CD14-positive monocyte (primary cell): Measurements from ENCODE around the gene TNFAIP1. TPM values are rescaled to one million over a fixed set of nuclear protein-coding genes. Genes with fewer than 3 reads are reported as not detected.

Experiments used
- DNase-seq, 3 donors: peaks; one replicate each; pipeline ENCODE4 v3.0.0-alpha.2; 2011 to 2022
- H2AFZ ChIP-seq: 2 replicates; pipeline ENCODE4 v1.6.0; 2012; ENCODE audit warnings: mild to moderate bottlenecking, low read depth, low read length, inconsistent platforms; ENCODE audit not compliant: insufficient read depth, poor library complexity, severe bottlenecking
- H3K27ac ChIP-seq, 2 donors: 1 replicate in 1 of 2; 2 replicates in 1 of 2; pipeline ENCODE4 v1.5.1; 2012 to 2013; ENCODE audit warnings: low read length in 2 of 2, control low read depth in 1 of 2, inconsistent platforms in 1 of 2, low read depth in 1 of 2, mild to moderate bottlenecking in 1 of 2
- H3K27me3 ChIP-seq, 2 donors: one replicate each; pipeline versions ENCODE4 v1.6.0 to v1.6.1; 2011 to 2013; ENCODE audit warnings: low read length in 2 of 2; ENCODE audit not compliant: control insufficient read depth in 2 of 2, insufficient read depth in 2 of 2
- H3K36me3 ChIP-seq, 2 donors: replicated peaks in 1 of 2; 1 replicate in 1 of 2; 2 replicates in 1 of 2; pipeline versions ENCODE4 v1.5.1 to v1.6.1; 2012 to 2013; ENCODE audit warnings: low read length in 2 of 2, control low read depth in 1 of 2, inconsistent platforms in 1 of 2, mild to moderate bottlenecking in 1 of 2; ENCODE audit not compliant: insufficient read depth in 2 of 2, control insufficient read depth in 1 of 2
- H3K4me1 ChIP-seq, 2 donors: 1 replicate in 1 of 2; 2 replicates in 1 of 2; pipeline versions ENCODE4 v1.5.1 to v1.6.1; 2012 to 2013; ENCODE audit warnings: low read length in 2 of 2, control low read depth in 1 of 2, inconsistent platforms in 1 of 2, mild to moderate bottlenecking in 1 of 2, moderate library complexity in 1 of 2; ENCODE audit not compliant: insufficient read depth in 2 of 2, control insufficient read depth in 1 of 2
- H3K4me2 ChIP-seq: replicated peaks from 2 replicates; pipeline ENCODE3; 2012; ENCODE audit warnings: low read length, moderate library complexity, mild to moderate bottlenecking; ENCODE audit not compliant: poor library complexity, severe bottlenecking; ENCODE audit errors: extremely low read depth
- H3K4me3 ChIP-seq, 3 experiments: fragments of 200-600 bp in 1 of 3; sonication (generic) in 1 of 3; replicated peaks in 1 of 3; 1 replicate in 2 of 3; 2 replicates in 1 of 3; pipeline ENCODE4 v1.5.1; 2011 to 2013; ENCODE audit warnings: low read length in 3 of 3, mild to moderate bottlenecking in 3 of 3, control low read depth in 2 of 3, low read depth in 2 of 3, inconsistent platforms in 1 of 3, moderate library complexity in 1 of 3
- H3K79me2 ChIP-seq: 2 replicates; pipeline ENCODE4 v1.6.0; 2012; ENCODE audit warnings: mild to moderate bottlenecking, control low read depth, inconsistent platforms, low read length, moderate library complexity; ENCODE audit not compliant: insufficient read depth
- H3K9ac ChIP-seq: 2 replicates; pipeline ENCODE4 v1.6.0; 2017; ENCODE audit warnings: low read length, mild to moderate bottlenecking; ENCODE audit not compliant: insufficient read depth, poor library complexity, severe bottlenecking
- H3K9me3 ChIP-seq, 2 donors: replicated peaks in 1 of 2; 1 replicate in 1 of 2; 2 replicates in 1 of 2; pipeline versions ENCODE4 v1.5.1 to v1.6.1; 2012 to 2013; ENCODE audit warnings: low read length in 2 of 2, control low read depth in 1 of 2; ENCODE audit not compliant: control insufficient read depth in 1 of 2, insufficient read depth in 1 of 2
- H4K20me1 ChIP-seq: 2 replicates; pipeline ENCODE4 v1.6.0; 2012; ENCODE audit warnings: mild to moderate bottlenecking, low read length, control low read depth, moderate library complexity; ENCODE audit not compliant: insufficient read depth
- H3K27ac Mint-ChIP-seq, 7 donors: one replicate each; pipeline ENCODE4 v1.8.0; 2020; ENCODE audit warnings: mild to moderate bottlenecking in 7 of 7, mixed read lengths in 7 of 7, moderate library complexity in 6 of 7, inconsistent platforms in 2 of 7
- H3K27me3 Mint-ChIP-seq, 3 donors: one replicate each; pipeline ENCODE4 v1.8.0; 2021 to 2022; ENCODE audit warnings: low read depth in 3 of 3, mild to moderate bottlenecking in 3 of 3, mixed read lengths in 3 of 3, moderate library complexity in 3 of 3, inconsistent platforms in 1 of 3
- H3K36me3 Mint-ChIP-seq, 2 donors: one replicate each; pipeline ENCODE4 v1.8.0; 2020; ENCODE audit warnings: mixed read lengths in 2 of 2, inconsistent platforms in 1 of 2, mild to moderate bottlenecking in 1 of 2
- H3K4me1 Mint-ChIP-seq: one replicate; pipeline ENCODE4 v1.8.0; 2020; ENCODE audit warnings: mild to moderate bottlenecking, mixed read lengths
- H3K4me3 Mint-ChIP-seq, 2 donors: one replicate each; pipeline ENCODE4 v1.8.0; 2020; ENCODE audit warnings: mild to moderate bottlenecking in 2 of 2, mixed read lengths in 2 of 2, moderate library complexity in 1 of 2
- H3K9me3 Mint-ChIP-seq, 7 donors: one replicate each; pipeline ENCODE4 v1.8.0; 2020 to 2022; ENCODE audit warnings: mixed read lengths in 7 of 7, mild to moderate bottlenecking in 6 of 7, moderate library complexity in 6 of 7, inconsistent platforms in 2 of 7
- CTCF ChIP-seq: fragments of 200-600 bp; IDR thresholded peaks from one replicate; pipeline ENCODE4 v1.8.0; 2022; ENCODE audit warnings: antibody characterized with exemption, mild to moderate bottlenecking
- WGBS: methylation state at CpG from one replicate; pipeline ENCODE4 v1.1.5; 2013; ENCODE audit warnings: missing lambda C conversion rate; ENCODE audit not compliant: insufficient coverage; 5-methylcytosine and 5-hydroxymethylcytosine counted together
- intact Hi-C, 2 donors: fragments of 100-400 bp; cut with micrococcal nuclease; formaldehyde crosslinking; loops; one replicate each; pipeline versions ENCODE4 v1.15.0 to v1.15.1; 2023
- polyA plus RNA-seq, 3 donors: library from polyadenylated mRNA; depleted of rRNA in 1 of 3; unstranded in 2 of 3; stranded (reverse) in 1 of 3; fragments of 300-500 nt in 2 of 3; fragments of >200 nt in 1 of 3; fragmentation: Illumina TruSeq in 2 of 3; gene quantifications; 1 replicate in 2 of 3; 2 replicates in 1 of 3; pipeline ENCODE4 v1.2.3, GENCODE V29; 2012 to 2021

The TNFAIP1 gene
- polyA plus RNA-seq, 3 donors = 7.2 to 9.5 (median 9.4) TPM

DNA sequence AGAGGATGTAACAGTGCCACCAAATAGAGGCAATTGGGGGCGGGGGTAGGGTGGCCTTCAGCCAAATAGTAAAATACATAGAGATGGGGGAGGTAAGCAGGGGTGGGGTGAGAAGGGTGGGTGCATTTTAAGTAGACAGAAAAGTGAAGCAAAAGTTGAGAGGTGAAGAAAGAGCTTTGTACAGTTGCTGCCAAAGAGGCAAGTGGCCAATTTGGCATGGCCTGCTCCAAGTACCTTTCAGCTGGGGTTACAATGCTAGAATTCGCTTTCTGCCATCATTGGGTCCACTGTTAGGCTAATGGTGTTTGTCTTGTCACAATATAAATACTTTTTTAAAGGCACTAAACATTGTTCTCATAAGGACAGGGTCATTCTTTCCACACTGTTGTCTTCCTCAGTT is 21.7 kb upstream of the TNFAIP1 start:
- DNase-seq = no peak
- Histone ChIP-seq H2AFZ (no peak overlapping the region), H3K4me1 (peaks cover 9 to 11% of the 10 kb centered on the region in 2 donors), H3K9ac (no peak overlapping the region), H3K9me3 (no peaks in the 10 kb centered on the region), H3K79me2 (no peaks in the 10 kb centered on the region), H4K20me1 (no peaks in the 10 kb centered on the region), H3K27ac (no peak overlapping the region), H3K27me3 (peaks cover 0 to 23% of the 10 kb centered on the region in 2 donors), H3K4me2 (no peak overlapping the region), H3K36me3 (no peaks in the 10 kb centered on the region), H3K4me3 (no peak overlapping the region)
- intact Hi-C loops = no loop called here
- no peak for TF ChIP-seq CTCF
- WGBS = no CpG with 5 or more reads among the region's 2 CpGs
- Mint-ChIP-seq H3K36me3 (no peaks in the 10 kb centered on the region), H3K27me3 (peaks cover 10 to 42% (median 22%) of the 10 kb centered on the region in 3 donors), H3K27ac (no peak overlapping the region), H3K4me3 (no peak overlapping the region), H3K4me1 (peaks cover 10% of the 10 kb centered on the region), H3K9me3 (no peaks in the 10 kb centered on the region)

DNA sequence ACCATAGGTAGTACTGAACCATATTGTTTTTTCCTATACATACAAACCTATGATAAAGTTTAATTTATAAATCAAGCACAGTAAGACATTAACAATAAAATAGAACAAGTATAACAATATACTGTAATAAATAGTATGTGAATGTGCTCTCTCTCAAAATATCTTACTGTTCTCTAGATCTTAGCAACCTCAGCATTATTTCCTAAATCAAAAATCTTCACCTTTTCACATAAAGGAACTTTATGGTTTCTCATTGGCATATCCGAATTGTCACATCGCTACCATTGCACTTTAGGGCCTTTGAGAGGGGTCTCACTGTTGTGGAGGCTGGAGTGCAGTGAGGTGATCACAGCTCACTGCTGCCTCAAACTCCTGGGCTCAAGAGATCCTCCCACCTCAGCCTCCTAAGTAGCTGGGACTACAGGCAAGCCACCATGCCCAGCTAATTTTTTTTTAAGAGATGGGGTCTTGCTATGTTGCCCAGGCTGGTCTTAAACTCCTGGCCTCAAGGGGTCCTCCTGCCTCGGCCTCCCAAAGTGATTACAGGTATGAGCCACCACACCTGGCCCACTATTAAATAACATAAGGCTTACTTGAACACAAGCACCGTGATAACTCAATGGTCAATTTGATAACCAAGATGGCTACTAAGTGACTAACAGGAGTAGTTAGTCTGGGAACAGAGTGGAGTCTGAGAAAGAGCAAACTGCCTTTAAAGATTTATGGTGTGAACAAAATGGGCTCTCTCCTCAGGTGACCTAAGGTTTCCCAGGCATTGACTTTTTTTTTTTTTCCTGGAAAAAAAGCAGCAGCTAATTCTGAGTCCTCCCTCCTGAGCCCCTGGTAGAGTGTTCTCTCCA is 19.5 kb upstream of the TNFAIP1 start:
- intact Hi-C loops = no loop called here
- Mint-ChIP-seq H3K4me3 (no peak overlapping the region), H3K27ac (no peak overlapping the region), H3K4me1 (peaks cover 21% of the 10 kb centered on the region), H3K27me3 (peaks cover 10 to 30% (median 20%) of the 10 kb centered on the region in 3 donors), H3K9me3 (no peaks in the 10 kb centered on the region), H3K36me3 (no peaks in the 10 kb centered on the region)
- H3K4me2 ChIP-seq = no peak overlapping the region
- no peaks in the 10 kb centered on the region for H4K20me1 ChIP-seq
- H3K4me3 ChIP-seq = no peak overlapping the region
- H3K79me2 ChIP-seq = peaks cover 12% of the 10 kb centered on the region
- H3K9ac ChIP-seq = no peak overlapping the region
- peaks cover 19 to 24% of the 10 kb centered on the region in 2 donors for H3K4me1 ChIP-seq
- peaks cover 0 to 13% of the 10 kb centered on the region in 2 donors for H3K27me3 ChIP-seq
- no peak for DNase-seq
- no peak overlapping the region for H2AFZ ChIP-seq
- H3K9me3 ChIP-seq = no peaks in the 10 kb centered on the region
- 100% methylated on average over 1 of the region's 4 CpGs for WGBS
- H3K27ac ChIP-seq = no peak overlapping the region
- no peak for TF ChIP-seq CTCF
- H3K36me3 ChIP-seq = no peaks in the 10 kb centered on the region
